OCI-LY3 (cell line): ENCODE data around the gene PLAAT2.
"Not testable (repeated sequence)": the region's sequence is repeated elsewhere in the genome, so short reads cannot be mapped to it uniquely, and the experiment has no call there.

Experiments used
- H2AFZ ChIP-seq: fragments of 200-600, 300-600 bp; shearing (Covaris generic); 2 replicates; pipeline ENCODE4 v1.6.0; 2014; ENCODE audit warnings: antibody characterized with exemption, low read depth, low read length
- H3K27ac ChIP-seq: fragments of 200-600, 300-600 bp; sonication (generic); 2 replicates; pipeline ENCODE4 v1.5.1; 2014; ENCODE audit warnings: mild to moderate bottlenecking, low read length, moderate library complexity, mixed read lengths
- H3K27me3 ChIP-seq: fragments of 200-600, 300-600 bp; sonication (generic); 2 replicates; pipeline ENCODE4 v1.6.1; 2014; ENCODE audit warnings: low read depth, low read length, mixed read lengths
- H3K36me3 ChIP-seq: fragments of 200-600, 300-600 bp; sonication (generic); replicated peaks from 2 replicates; pipeline ENCODE3; 2014; ENCODE audit warnings: low read depth, low read length, mixed read lengths
- H3K4me1 ChIP-seq: fragments of 300-600, 200-600 bp; sonication (generic); 2 replicates; pipeline ENCODE4 v1.6.1; 2014; ENCODE audit warnings: low read length, mixed read lengths
- H3K4me2 ChIP-seq: fragments of 200-600, 300-600 bp; sonication (generic); 2 replicates; pipeline ENCODE4 v1.6.1; 2014; ENCODE audit warnings: low read length, mixed read lengths
- H3K4me3 ChIP-seq: fragments of 300-600, 200-600 bp; sonication (generic); 2 replicates; pipeline ENCODE4 v1.5.1; 2014; ENCODE audit warnings: antibody characterized with exemption, mild to moderate bottlenecking, low read length, moderate library complexity
- H3K79me2 ChIP-seq: fragments of 300-600, 200-600 bp; shearing (Covaris generic); 2 replicates; pipeline ENCODE4 v1.6.1; 2014; ENCODE audit warnings: mild to moderate bottlenecking, low read length, mixed read lengths
- H3K9ac ChIP-seq: fragments of 300-600, 200-600 bp; shearing (Covaris generic); 2 replicates; pipeline ENCODE4 v1.6.0; 2014; ENCODE audit warnings: mild to moderate bottlenecking, low read length, moderate library complexity
- H3K9me3 ChIP-seq: fragments of 200-600, 300-600 bp; shearing (Covaris generic); 2 replicates; pipeline ENCODE4 v1.6.1; 2014; ENCODE audit warnings: low read length, mixed read lengths; ENCODE audit not compliant: insufficient read depth
- H4K20me1 ChIP-seq: fragments of 200-600, 300-600 bp; sonication (generic); 2 replicates; pipeline ENCODE4 v1.6.1; 2016; ENCODE audit warnings: low read length, mixed read lengths; ENCODE audit not compliant: insufficient read depth
- EZH2phosphoT487 ChIP-seq: fragments of 200-600 bp; shearing (Covaris generic); IDR thresholded peaks from 2 replicates; pipeline ENCODE4 v1.6.1; 2018; ENCODE audit warnings: antibody characterized with exemption, mixed run types, low read depth
- TF ChIP-seq, protein P1 (sequence below): fragments of 200-600, 300-600 bp; sonication (generic); IDR thresholded peaks from 2 replicates; pipeline ENCODE4 v1.5.1; 2014; ENCODE audit warnings: antibody characterized with exemption, low read length, low read depth

PLAAT2 gene

DNA sequence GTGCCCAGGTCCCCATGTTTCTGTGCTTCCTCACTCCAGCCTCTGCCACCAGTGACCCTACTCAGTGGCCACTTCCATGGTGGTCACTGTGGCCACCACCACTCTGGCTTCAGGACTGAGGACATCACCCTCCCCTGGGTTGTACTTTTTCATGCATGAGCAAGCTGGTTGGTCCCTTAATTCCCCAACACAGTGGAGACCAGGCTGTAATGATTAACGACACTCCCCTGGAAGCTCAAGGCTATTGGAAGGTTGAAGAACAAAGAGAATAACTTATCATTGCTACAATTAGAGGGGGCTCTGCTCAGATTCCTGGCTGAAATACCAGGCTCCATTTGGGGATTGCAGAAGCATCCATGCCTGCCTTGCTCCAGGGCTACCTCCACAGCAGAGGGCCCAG is 16.1 kb downstream of the PLAAT2 start:
- no peak overlapping the region for H3K27ac ChIP-seq
- H3K79me2 ChIP-seq = no peaks in the 10 kb centered on the region
- H2AFZ ChIP-seq = no peak overlapping the region
- no peaks in the 10 kb centered on the region for H3K36me3 ChIP-seq
- no peak for TF ChIP-seq EZH2phosphoT487
- TF ChIP-seq, protein P1, sequence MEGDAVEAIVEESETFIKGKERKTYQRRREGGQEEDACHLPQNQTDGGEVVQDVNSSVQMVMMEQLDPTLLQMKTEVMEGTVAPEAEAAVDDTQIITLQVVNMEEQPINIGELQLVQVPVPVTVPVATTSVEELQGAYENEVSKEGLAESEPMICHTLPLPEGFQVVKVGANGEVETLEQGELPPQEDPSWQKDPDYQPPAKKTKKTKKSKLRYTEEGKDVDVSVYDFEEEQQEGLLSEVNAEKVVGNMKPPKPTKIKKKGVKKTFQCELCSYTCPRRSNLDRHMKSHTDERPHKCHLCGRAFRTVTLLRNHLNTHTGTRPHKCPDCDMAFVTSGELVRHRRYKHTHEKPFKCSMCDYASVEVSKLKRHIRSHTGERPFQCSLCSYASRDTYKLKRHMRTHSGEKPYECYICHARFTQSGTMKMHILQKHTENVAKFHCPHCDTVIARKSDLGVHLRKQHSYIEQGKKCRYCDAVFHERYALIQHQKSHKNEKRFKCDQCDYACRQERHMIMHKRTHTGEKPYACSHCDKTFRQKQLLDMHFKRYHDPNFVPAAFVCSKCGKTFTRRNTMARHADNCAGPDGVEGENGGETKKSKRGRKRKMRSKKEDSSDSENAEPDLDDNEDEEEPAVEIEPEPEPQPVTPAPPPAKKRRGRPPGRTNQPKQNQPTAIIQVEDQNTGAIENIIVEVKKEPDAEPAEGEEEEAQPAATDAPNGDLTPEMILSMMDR = no peak
- no peaks in the 10 kb centered on the region for H4K20me1 ChIP-seq
- H3K27me3 ChIP-seq = peaks cover 6% of the 10 kb centered on the region
- no peak overlapping the region for H3K4me2 ChIP-seq
- H3K9me3 ChIP-seq = no peaks in the 10 kb centered on the region
- peaks cover 8% of the 10 kb centered on the region for H3K4me1 ChIP-seq
- no peak overlapping the region for H3K4me3 ChIP-seq
- H3K9ac ChIP-seq = no peak overlapping the region

DNA sequence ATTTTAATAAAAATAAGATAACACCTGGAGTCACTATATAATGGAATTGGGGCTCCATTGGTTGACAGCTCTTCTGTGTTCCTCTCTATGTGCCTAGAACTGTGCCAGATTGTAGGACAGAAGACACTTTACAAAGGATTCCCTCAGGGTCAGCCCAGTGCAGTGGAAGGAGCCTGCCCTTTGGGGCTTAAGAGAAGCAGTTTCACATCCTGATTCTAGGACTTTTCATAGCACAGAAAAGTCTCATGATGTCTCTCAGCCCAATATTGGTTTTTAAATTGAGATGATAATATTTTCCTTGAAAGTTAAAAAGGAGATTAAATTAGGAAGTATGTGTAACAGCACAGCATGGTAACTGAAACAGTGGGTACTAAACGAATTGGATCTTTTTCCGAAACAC is 19.5 kb downstream of the PLAAT2 start:
- Histone ChIP-seq H3K79me2 (no peaks in the 10 kb centered on the region), H3K36me3 (no peaks in the 10 kb centered on the region), H3K9ac (no peak overlapping the region), H4K20me1 (no peaks in the 10 kb centered on the region), H3K4me1 (peaks cover 8% of the 10 kb centered on the region), H3K4me3 (no peak overlapping the region), H3K27ac (no peak overlapping the region), H3K9me3 (no peaks in the 10 kb centered on the region), H3K27me3 (peaks cover 10% of the 10 kb centered on the region), H2AFZ (no peak overlapping the region), H3K4me2 (no peak overlapping the region)
- no peak for TF ChIP-seq EZH2phosphoT487
- TF ChIP-seq, protein P1 = no peak

DNA sequence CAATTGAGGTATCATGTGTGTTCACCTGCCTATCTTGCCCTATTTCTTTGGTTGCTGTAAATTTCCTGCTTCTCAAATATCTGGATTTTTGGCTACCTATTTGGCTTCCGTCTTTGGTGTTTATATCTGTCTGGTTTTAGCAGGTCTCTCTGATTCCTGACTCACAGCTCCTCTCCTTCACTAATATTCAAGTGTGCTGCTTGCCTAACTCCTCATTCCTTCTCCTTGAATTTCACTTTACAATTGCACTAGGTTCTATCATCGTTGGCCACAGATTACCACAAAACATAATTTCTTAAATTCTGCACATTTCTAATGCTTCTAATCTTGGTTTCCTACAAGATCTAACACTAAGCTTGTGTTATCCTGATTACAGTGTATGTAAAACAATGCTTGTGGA is 20.7 kb downstream of the PLAAT2 start:
- H3K4me2 ChIP-seq, H3K79me2 ChIP-seq, H3K4me1 ChIP-seq, H3K9ac ChIP-seq, H2AFZ ChIP-seq, H3K36me3 ChIP-seq, H3K4me3 ChIP-seq, H3K9me3 ChIP-seq, H4K20me1 ChIP-seq, H3K27ac ChIP-seq: not testable (repeated sequence)
- H3K27me3 ChIP-seq = peaks cover 10% of the 10 kb centered on the region

DNA sequence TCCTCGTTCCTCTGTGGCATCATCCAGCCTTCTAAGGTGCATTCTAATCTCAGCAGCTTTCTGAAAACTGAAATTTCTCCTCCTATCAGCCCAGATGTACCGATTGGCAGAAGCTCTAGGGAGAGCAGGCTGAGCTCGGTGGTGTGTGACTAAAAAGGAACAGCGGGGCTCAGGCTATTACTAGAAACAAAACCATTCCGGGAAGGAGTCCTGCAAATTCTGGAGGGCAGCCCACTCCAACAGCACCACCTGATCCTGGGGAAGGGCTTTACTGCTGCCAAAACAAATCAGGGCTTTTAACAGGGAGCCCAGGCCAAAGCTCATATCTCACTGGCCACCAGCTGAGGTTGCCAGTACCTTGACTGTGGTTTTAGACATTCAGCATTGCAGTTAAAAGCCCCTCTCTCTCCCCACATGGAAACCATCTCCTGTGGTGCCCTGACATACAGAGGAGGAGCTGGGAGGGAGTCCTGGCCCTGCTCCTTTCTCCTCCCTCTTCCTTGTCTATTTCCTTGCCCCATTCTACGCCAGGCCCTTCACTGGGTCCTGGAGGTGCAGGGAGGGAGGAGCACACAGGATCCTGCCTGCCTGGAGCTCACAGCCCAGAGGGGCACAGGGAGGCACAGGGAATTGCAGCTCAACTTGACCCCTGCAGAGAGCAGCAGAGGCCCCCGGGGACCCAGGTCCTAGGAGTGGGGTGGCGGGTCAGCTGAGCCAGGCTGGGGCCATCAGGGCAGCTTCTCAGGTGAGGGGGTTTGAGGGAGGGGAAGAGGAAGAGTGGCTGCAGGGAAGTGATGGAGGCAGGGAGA is 25.7 kb downstream of the PLAAT2 start:
- Histone ChIP-seq H3K36me3 (no peaks in the 10 kb centered on the region), H3K27me3 (peaks cover 25% of the 10 kb centered on the region), H3K9ac (peak overlapping the region; percentile 12; the same call in 1 of the 2 replicates), H3K4me1 (peaks cover 16% of the 10 kb centered on the region), H2AFZ (peak overlapping the region; percentile 5; the same call in 1 of the 2 replicates), H3K27ac (no peak overlapping the region), H3K9me3 (no peaks in the 10 kb centered on the region), H3K79me2 (no peaks in the 10 kb centered on the region), H3K4me3 (peak overlapping the region; percentile 49), H3K4me2 (peak overlapping the region; percentile 77), H4K20me1 (no peaks in the 10 kb centered on the region)
- no peak for TF ChIP-seq EZH2phosphoT487
- TF ChIP-seq, protein P1 = no peak
